Esophagus squamous epithelium (tissue), 5 donors: Measurements from ENCODE around the gene NRCAM. TPM values are rescaled to one million over a fixed set of nuclear protein-coding genes. Genes with fewer than 3 reads are reported as not detected.
A peak's percentile ranks its signal among the peaks of the same experiment; 100 is the strongest.

ENCODE experiments used
- DNase-seq: peaks from one replicate; lab custom pipeline; 2025; lab: John Stamatoyannopoulos, UW
- H3K27ac ChIP-seq, 4 donors: fragments of 200-600 bp; sonication (generic); one replicate each; pipeline ENCODE4 v1.5.1; 2016 to 2019; ENCODE audit warnings: mild to moderate bottlenecking in 1 of 4
- H3K27me3 ChIP-seq, 4 donors: fragments of 200-600 bp; sonication (generic); 1 replicate in 3 of 4; 2 replicates in 1 of 4; pipeline versions ENCODE4 v1.5.1 to v1.6.0; 2017 to 2021; ENCODE audit warnings: antibody characterized with exemption in 1 of 4
- H3K36me3 ChIP-seq, 3 donors: fragments of 200-600 bp; sonication (generic); one replicate each; pipeline ENCODE4 v1.5.1; 2016 to 2019
- H3K4me1 ChIP-seq, 3 donors: fragments of 200-600 bp; sonication (generic); one replicate each; pipeline ENCODE4 v1.5.1; 2017 to 2019
- H3K4me3 ChIP-seq, 4 donors: fragments of 200-600 bp; sonication (generic); 1 replicate in 3 of 4; 2 replicates in 1 of 4; pipeline ENCODE4 v1.5.1; 2016 to 2019; ENCODE audit warnings: mild to moderate bottlenecking in 2 of 4, moderate library complexity in 1 of 4
- H3K9me3 ChIP-seq, 3 donors: fragments of 200-600 bp; sonication (generic); one replicate each; pipeline ENCODE4 v1.5.1; 2016 to 2019
- CTCF ChIP-seq, 6 experiments: fragments of 450-650 bp in 4 of 6; fragments of 200-600 bp in 2 of 6; sonication (generic) in 2 of 6; IDR thresholded peaks; one replicate each; pipeline ENCODE4 v1.5.1; 2016 to 2019; ENCODE audit warnings: antibody characterized with exemption in 6 of 6, mild to moderate bottlenecking in 4 of 6, moderate library complexity in 4 of 6
- POLR2A ChIP-seq, 4 donors: fragments of 450-650 bp; IDR thresholded peaks; one replicate each; pipeline ENCODE4 v1.6.1; 2017; ENCODE audit warnings: antibody characterized with exemption in 4 of 4, mild to moderate bottlenecking in 4 of 4, moderate library complexity in 3 of 4
- WGBS, 2 donors: methylation state at CpG; one replicate each; pipeline ENCODE4 v1.1.5; 2018; 5-methylcytosine and 5-hydroxymethylcytosine counted together
- intact Hi-C: fragments of 100-400 bp; cut with DNase I; formaldehyde crosslinking; loops from one replicate; pipeline ENCODE4 v1.15.0; 2022
- total RNA-seq, 4 donors: library from RNA; depleted of rRNA; stranded (reverse); fragments of >200 nt; gene quantifications; one replicate each; pipeline ENCODE4 v1.1.0, GENCODE V29; 2016
- donor health status: DM: yes; HTN: yes; CAD: no.

Gene NRCAM
- total RNA-seq, 4 donors from 2014 or later = 1.5 to 9.8 (median 6.3) TPM; not detected in 1

DNA sequence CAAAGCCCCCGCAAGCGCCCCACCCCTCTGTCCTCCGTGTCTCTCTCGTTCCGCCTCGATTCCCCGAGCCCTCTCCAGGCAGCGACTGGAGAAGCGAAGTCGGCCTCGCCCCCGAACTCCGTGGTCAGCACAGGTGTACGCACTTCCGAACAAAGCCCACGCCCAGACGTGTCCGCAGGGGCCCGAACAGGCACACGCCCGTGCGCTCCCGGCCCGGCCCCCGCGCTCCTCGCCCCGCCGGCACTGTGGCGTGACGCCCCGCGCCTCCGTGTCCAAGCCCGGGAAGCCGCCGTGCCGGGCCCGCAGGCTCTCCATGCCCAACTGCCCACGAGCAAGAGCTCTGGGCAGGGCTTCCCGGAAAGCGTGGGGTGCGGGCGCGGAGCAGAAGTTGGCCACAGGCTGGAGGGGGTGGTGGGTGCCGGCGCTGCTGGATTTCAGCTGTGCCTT is 662 bp downstream of the NRCAM start:
- DNase-seq = no peak
- peaks cover 0 to 89% (median 9%) of the 10 kb centered on the region in 4 donors for H3K27me3 ChIP-seq
- no peaks in the 10 kb centered on the region for H3K9me3 ChIP-seq
- intact Hi-C loops = no loop called here
- H3K36me3 ChIP-seq = no peaks in the 10 kb centered on the region
- 3% methylated on average over 7 of the region's 47 CpGs; no CpG with 5 or more reads in 1 of the 2 donors for WGBS, 2 donors
- peak overlapping the region in 2 of 4 donors; percentile 17 to 30 for H3K27ac ChIP-seq
- peaks cover 16 to 28% (median 16%) of the 10 kb centered on the region in 3 donors for H3K4me1 ChIP-seq
- TF ChIP-seq CTCF (IDR thresholded peaks at IDR 0.05) (no peak), POLR2A (IDR thresholded peaks at IDR 0.05) (no peak)
- H3K4me3 ChIP-seq = peak overlapping the region; percentile 46 to 73 (median 56)

DNA sequence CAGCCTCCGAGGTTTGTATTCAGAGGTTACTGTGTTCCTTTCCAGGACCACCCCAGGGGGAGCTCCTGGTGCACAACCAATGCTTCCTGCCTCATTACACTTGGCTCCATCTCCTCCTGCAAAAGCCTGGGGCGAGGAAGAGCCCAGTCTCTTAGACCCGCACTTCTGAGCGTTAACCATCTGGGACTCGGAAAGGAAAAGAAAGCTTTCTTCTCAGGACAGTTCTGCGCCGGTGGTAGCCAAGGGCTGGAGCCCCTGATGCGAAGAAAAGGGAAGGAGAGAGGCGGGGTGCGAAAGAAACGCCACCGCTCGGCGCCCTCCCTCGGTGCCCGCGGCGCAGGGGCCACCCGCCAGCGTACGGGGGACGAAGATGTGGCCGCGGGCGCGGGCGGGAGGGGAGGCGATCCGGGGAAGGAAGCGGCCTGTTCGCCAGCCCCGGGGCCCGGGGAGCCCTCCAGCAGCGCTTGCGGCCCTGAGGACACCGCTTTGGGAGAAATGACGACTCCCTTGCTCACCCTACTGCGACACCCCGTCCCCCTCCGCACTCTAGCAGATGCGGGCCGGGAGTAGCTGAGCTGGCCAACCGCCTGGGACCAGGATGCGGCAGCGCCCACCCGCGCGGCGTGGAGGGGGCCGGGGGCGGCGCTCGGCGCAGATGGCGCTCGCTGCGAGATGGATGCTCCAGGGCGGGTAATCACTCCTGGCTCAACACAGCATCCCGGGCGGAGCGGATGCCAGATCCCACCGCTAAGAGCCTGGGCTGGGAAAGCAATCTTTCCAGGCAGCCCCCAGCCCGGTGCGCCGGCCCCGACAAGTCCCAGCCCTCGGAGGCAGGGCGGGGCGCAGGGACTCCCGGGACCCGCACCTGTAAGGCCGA is 1.3 kb downstream of the NRCAM start:
- Histone ChIP-seq H3K27me3 (peaks cover 0 to 89% (median 9%) of the 10 kb centered on the region in 4 donors), H3K4me1 (peaks cover 16 to 28% (median 16%) of the 10 kb centered on the region in 3 donors), H3K27ac (peak overlapping the region in 2 of 4 donors; percentile 9 to 17), H3K36me3 (no peaks in the 10 kb centered on the region), H3K9me3 (no peaks in the 10 kb centered on the region), H3K4me3 (peak overlapping the region; percentile 46 to 73 (median 56))
- WGBS, 2 donors = 0 to 3% methylated on average over 3 of the region's 72 CpGs
- DNase-seq = no peak
- TF ChIP-seq POLR2A (IDR thresholded peaks at IDR 0.05) (no peak), CTCF (IDR thresholded peaks at IDR 0.05) (no peak)
- intact Hi-C loops = no loop called here

DNA sequence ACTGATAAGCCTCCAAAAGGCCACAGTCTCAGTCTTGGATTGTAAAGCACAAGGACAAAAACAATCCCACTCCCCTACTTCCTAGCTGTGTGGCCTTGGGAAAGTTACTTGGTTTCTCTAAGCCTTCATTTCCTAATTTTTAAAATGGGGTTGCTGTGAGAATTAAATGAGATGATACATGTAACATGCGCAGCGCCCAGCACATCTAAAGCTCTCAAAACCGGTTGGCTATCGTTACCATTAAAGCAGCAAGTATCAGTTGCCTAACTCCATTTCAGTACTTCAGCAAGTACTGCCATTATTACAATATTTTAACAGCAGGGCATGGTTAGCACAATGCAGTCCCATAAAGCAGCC is 1.9 kb downstream of the NRCAM start:
- H3K36me3 ChIP-seq = no peaks in the 10 kb centered on the region
- no peak overlapping the region for H3K27ac ChIP-seq
- 64 to 82% methylated on average over 4 of the region's 4 CpGs for WGBS, 2 donors
- H3K27me3 ChIP-seq = peaks cover 0 to 85% (median 9%) of the 10 kb centered on the region in 4 donors
- peak overlapping the region in 2 of 4 donors; percentile 61 to 73 for H3K4me3 ChIP-seq
- DNase-seq = no peak
- H3K4me1 ChIP-seq = peaks cover 16 to 28% (median 16%) of the 10 kb centered on the region in 3 donors
- no peak for TF ChIP-seq CTCF (IDR thresholded peaks at IDR 0.05)
- H3K9me3 ChIP-seq = no peaks in the 10 kb centered on the region
- intact Hi-C loops = no loop called here

GRCh38 chr7:108453320-108453719 is 2.9 kb downstream of the NRCAM start:
- H3K4me1 ChIP-seq = peaks cover 16 to 28% (median 16%) of the 10 kb centered on the region in 3 donors
- no peaks in the 10 kb centered on the region for H3K9me3 ChIP-seq
- H3K36me3 ChIP-seq = no peaks in the 10 kb centered on the region
- 80 to 84% methylated on average over 4 of the region's 4 CpGs for WGBS, 2 donors
- no peak overlapping the region for H3K27ac ChIP-seq
- no peak for DNase-seq
- peaks cover 0 to 75% (median 9%) of the 10 kb centered on the region in 4 donors for H3K27me3 ChIP-seq
- H3K4me3 ChIP-seq = no peak overlapping the region
- TF ChIP-seq POLR2A (IDR thresholded peaks at IDR 0.05) (no peak), CTCF (IDR thresholded peaks at IDR 0.05) (no peak)
- intact Hi-C loops = no loop called here

DNA sequence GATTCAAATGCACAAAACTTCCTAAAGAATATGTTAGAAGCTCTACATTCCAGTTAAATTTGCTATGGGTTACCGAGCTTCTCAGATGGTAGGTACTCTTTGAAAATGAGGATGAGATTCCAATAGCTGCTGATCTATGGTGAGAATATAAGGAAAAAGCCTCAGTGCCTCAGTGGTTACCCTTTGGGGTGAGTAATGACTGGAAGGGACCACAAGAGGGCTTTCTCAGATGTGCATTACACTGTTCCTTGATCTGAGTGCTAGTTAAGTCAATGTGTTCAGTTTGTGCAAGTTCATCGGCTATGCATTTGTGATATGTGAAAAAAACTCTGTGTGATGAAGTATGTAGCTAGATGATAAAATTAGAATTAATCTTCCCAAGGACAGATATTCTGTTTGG is 3.5 kb downstream of the NRCAM start:
- Histone ChIP-seq H3K27ac (no peak overlapping the region), H3K27me3 (peaks cover 0 to 70% (median 9%) of the 10 kb centered on the region in 4 donors), H3K4me1 (peaks cover 16 to 28% (median 16%) of the 10 kb centered on the region in 3 donors), H3K9me3 (no peaks in the 10 kb centered on the region), H3K36me3 (no peaks in the 10 kb centered on the region), H3K4me3 (no peak overlapping the region)
- intact Hi-C loops = no loop called here
- DNase-seq = no peak
- TF ChIP-seq CTCF (IDR thresholded peaks at IDR 0.05) (peak; percentile 16 to 61 (median 34)), POLR2A (IDR thresholded peaks at IDR 0.05) (no peak)
- WGBS, 2 donors = 49 to 69% methylated on average over 2 of the region's 2 CpGs
